GM19035 (cell line): Measurements from ENCODE around the gene GSTM4.
"Not testable (repeated sequence)": the region's sequence is repeated elsewhere in the genome, so short reads cannot be mapped to it uniquely, and the experiment has no call there.

Source experiments
- ATAC-seq: cut with Tn5 transposase; IDR thresholded peaks from one replicate; pipeline ENCODE4 v1.9.1; 2021; ENCODE audit not compliant: unreplicated experiment

GSTM4 gene

DNA sequence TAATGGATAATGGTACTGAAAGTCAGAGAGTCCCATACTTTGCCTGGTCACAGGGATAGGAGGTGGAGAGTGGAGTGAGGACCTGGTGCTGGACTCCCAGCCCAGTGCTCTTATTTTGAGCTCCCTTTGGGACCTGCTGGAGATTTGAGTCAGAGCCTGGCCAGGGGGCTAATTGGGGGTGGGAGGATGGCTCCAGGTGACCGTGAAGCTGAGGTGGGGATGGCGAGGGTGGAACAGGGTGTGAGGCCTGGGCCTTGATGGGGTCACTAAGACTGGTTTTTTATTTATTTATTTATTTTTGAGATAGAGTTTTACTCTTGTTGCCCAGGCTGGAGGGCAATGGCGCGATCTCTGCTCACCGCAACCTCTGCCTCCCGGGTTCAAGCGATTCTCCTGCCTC lies 18.5 kb upstream of the GSTM4 start:
- ATAC-seq: no peak

DNA sequence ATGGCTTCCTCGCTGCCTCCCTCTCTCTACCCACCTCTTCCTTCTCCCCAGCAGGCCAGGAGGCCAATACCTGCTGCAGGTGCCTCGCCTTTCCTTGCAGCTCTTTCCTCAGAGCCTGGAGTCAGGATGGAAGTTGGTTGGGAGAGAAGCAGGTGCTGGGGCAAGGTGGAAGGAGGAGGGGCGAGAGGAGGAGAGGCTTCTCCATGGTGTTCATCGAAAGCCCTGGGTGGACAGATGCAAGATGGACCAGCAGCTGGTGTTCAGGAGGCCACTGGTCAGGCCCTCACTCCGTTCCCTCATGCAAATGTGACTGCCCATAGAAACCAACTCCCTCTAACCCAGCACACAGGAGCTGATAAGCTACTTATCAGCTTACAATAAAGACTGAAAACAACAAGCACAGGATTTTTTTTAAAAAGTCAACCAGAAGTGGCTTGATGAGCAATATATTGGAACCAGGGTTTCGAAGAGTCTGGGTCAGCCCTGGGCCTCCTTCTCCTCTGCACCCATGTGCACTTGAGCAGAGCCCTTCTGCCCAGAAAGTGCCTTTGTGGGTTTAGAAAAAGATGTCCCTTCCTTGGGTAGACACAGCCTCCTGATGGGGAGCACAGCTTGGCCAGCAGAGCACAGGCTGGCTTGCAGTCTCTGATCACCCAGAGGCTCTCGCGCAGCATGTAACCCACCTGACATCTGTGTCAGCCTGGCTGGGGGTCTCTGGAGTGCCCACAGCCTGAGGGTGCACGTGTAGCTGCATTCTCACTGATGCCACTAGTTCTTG lies 16.6 kb upstream of the GSTM4 start:
- ATAC-seq: no peak

DNA sequence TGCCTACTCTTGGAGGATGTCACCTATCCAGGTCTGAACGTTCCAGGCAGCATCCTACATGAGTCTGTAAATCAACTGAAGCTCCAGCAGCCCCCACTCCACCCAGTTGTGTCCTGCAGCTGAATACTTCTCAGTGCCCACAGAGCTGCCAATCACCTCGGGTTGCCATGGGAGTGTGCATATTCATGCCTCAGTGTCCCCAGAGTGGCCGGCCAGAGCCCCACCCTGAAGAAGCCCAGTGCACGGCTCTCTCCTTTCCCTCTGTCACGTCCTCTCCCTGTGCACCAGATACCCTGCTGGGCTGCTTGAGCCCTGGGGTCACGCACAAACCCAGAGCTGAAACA lies 16.1 kb upstream of the GSTM4 start:
- ATAC-seq: no peak

DNA sequence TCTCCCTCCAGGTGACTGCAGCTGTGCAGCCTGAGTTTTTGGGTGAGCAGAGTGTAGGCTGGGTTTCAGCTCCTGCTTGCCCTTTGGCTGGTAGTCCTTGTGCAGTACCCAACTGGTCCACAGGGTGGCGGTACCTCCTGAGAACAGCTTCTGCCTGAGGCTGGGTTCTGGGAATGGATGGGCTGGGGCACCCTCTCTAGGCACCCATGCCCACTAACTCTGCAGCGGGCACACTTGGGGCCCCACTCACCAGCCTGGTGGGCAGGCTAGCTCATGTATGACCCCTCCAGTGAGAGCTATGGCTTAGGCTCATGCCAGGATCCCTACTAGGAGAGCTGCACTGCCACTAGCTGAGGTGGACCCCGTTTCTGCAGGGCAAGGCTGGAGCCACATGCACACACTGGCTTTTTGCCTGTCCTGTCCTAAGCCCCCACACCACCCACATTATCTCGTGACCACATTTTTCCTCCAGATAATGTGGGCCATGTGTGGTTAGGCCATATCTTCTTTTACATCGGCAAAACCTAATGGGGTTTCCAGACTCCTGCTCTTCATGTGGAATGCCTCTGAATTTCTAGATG lies 15.5 kb upstream of the GSTM4 start:
- peak; percentile 72 for ATAC-seq

DNA sequence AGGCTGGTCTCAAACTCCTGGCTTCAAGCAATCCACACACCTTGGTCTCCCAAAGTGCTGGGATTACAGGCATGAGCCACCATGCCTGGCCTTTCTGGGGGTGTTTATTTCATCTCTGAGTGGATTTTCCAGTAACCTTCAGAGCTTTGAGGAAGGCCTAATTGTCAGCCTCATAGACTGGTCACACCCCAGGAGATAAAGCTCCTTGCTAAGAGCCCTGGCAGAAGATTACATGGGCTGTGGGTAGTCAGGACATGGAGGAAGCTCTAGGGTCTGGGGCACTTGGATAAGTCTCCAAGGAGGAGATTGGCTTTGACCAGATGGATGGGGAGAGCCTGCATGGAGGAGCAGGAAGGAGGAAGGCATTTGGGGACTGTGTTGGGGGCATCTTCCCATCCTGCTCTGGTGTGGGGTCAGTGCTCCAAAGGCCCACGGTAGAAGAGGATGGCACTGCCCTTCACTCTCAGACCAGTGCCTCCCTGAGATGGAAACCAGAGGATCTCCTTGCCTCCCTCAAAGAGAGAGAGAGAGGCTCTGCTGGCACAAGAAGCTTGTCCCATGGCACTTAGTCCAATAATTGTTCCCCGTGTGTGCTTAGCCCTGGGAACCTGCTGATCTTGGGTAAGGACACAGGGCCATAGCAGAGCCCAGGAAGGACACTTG lies 14.7 kb upstream of the GSTM4 start:
- no peak for ATAC-seq

DNA sequence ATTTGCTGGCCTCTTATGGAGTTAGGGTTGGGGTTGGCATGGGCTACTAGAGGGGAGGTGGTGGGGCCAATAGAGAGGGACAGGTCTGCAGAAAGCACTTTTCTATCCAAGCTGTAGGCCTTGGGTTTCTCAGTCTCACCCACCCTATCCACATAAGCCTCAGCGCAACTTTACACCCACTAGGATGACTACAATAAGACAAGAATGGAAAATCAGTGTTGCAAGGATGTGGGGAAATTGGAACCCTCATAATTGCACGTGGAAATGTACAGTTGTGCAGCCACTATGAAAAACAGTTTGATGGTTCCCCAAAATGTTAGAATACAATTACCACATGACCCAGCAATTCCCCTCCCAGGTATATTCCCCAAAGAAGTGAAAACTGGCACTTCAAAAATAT lies 14.0 kb upstream of the GSTM4 start:
- no peak for ATAC-seq

DNA sequence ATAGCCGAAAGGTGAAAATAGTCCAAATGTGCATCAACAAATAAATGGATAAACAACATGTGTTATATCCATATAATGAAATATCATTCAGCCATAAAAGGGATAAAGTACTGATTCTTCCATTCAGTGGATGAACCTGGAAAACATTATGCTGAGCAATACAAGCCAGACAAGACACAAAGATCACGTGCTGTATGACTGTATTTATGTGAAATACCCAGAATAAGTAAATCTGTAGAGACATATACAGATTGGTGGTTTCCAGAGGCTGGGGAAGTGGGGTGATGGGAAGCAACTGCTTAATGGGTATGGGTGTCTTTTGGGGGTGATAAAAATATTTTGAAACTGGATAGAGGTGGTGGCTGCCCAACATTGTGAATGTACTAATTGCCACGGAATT lies 13.3 kb upstream of the GSTM4 start:
- ATAC-seq: no peak

DNA sequence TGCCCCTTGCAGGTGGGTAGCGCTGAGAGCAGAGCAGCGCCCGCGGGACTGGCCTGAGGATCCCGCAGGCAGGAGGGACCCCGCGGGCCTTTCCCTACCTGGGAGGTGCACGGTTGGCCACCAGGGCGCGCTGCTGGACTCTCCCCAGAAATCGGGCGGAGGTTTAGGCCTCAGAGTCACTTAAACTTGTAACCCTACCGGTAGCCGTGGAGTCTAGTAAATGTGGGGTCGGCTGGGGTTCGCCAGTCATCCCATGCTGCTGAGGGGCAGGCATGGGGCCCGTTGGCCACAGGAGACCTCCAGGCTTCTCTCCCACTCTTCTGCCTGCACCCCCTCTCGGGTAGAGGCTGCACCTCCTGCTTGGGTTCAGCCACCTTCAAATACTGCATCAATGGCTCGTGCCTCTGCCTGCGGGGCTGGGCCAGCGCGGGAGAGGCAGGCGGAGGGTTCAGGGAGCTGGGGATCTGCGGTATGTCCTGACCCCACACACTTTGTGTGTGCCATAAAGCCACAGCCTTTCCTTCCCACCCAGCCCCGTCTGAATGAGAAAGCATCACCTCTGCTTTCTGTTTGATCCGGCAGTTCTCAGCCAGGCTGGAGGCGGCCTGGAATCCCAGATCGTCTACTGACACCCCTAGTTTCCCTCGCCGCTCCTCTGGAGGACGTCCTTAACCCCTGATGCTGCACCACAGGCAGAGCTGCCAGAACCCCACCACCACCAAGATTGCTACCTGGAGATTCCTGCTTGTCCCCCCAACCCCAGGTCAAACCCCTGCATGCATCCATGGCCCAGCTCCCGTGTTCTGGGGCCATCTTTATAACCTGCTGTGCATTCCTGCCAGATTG lies 12.3 kb upstream of the GSTM4 start:
- peak; percentile 83 for ATAC-seq

DNA sequence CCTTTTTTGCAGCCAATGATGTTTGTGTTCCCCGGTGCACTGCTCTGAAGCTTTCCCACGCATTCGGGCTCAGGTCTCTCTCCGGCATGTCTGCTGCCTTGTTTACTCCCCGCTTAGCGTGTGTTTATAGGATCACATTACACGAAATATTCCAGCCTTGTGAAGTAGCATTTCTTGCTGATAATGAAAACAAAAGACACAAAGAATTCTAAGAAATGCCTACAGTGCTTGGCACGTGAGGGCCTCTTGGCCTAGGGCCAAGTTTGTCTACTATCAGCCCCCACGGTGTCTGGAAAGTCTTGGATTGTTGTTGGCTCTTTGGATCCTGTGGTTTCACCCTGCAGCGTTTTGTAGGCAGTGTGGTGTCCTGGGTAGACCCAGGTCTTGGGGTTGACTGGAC lies 11.2 kb upstream of the GSTM4 start:
- ATAC-seq: no peak

DNA sequence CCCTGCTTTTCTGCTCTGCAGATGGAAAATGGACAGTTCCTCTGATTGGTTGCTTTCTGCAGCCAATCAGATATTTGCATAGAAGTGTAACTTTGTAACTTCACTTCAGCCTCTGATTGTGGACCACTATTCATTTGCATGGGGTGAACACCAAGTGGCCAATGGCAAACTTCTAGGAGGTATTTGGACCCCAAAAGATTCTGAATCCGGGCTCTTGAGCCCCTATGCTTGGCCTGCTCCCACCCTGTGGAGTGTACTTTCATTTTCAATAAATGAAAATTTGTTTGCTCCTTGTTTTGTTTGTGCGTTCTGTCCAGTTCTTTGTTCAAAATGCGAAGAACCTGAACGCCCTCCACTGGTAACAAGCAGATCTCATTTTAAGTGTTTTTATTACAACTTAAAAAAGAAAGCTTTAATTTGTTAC lies 6.4 kb upstream of the GSTM4 start:
- no peak for ATAC-seq

DNA sequence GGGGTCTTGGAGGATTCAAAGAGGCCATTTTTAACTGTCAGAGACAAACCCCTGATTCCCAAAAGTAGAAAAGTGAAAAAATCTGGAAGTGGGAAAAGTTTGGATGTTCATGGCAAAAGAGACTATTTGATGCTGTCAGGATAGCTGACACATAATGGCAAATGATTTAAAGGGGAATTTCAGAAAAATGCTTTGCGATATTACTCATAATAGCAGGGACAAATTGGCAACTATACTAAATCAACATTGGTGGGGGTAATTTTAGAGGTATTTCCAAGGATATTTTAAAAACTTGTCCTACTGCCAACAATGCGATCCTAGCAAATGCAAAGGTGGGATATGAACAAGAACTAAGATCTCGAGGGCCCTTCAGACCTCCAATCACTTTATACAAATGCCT lies 5.3 kb upstream of the GSTM4 start:
- no peak for ATAC-seq

DNA sequence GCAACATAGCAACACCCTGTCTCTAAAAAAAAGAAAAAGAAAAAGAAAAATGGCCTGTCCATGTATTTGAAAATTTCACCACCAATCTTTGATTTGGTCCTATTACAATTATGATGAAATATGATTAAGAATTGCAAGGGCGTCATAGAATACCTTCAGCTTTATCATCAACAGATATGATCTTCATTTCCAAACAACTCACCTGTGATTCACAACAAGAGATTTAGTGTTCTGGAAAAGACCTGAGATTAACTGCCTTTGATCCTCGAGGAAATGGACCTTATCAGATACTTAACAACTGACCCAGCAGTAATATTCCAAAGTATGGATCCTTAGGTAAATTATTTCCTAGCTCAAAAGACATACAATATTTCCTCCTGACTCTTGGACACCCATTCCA lies 3.5 kb upstream of the GSTM4 start:
- no peak for ATAC-seq

DNA sequence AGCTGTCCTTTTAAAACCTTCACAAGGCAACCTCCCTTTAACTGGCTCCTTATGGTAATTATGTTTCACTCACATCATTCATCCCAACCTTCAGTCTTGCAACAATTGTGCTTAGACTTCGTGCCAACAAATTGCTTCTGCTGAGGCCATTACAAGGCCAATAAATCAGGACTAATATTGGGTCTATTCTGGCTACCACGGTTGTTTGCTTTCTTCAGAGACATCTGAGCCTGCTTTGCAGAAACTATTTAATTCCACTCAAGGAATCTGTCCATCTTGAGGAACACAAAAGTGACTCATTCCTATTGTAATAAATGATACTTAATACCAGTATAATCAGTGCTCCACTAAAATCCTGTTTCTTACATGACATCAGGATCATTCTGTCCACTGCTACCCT lies 2.6 kb upstream of the GSTM4 start:
- ATAC-seq: no peak

DNA sequence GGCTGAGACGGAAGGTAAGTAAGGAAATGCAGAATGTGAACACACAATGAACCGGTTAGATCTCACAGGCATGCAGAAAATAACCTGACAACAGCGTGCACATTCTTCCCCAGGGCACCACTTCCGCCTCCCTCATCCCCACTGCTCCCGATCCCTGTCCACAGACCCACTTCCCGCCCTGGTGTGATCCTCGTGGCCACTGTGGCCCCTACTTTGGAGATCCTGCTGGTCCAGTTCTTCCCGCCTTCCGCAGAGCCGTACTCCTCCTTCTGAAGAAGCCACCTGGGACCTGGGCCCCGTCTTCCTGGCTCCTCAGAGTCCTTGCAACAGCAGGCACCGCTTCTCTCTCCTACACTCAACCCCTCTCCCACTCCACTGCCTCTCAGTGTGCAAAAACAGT lies 1.4 kb upstream of the GSTM4 start:
- no peak for ATAC-seq

DNA sequence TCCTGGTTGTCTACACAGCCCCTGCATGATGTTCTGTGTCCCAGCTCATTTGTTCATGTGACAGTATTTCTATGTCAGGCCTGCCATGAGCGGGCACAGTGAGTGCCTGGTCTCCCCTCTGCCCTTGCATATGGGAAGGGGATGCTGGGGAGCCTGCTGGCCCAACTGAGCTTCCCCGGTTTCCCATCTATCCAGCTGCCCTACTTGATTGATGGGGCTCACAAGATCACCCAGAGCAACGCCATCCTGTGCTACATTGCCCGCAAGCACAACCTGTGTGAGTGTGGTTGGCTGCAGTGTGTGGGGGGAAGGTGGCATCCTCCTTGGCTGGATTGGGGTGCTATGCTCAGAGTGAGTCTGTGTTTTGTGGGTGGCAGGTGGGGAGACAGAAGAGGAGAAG lies 1.5 kb downstream of the GSTM4 start:
- no peak for ATAC-seq

DNA sequence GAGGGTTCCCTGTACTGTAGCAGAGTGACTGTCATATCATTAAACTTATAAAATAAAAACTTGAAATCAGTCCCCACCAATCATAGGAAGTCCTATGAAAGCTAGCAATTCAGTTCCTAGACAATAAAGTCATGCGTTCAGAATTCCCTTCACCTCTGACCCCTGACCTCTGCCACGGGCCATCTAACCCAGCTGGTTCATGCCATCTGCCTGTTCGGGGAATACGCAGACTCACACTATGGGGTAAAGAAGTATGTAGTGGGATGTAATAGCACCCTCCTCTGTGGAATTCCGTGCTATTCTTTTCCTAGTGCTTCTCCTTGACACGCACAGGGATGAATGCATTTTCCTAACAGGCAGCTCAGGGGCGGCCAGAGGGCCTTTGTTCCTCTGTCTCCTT lies 2.1 kb downstream of the GSTM4 start:
- ATAC-seq: no peak

DNA sequence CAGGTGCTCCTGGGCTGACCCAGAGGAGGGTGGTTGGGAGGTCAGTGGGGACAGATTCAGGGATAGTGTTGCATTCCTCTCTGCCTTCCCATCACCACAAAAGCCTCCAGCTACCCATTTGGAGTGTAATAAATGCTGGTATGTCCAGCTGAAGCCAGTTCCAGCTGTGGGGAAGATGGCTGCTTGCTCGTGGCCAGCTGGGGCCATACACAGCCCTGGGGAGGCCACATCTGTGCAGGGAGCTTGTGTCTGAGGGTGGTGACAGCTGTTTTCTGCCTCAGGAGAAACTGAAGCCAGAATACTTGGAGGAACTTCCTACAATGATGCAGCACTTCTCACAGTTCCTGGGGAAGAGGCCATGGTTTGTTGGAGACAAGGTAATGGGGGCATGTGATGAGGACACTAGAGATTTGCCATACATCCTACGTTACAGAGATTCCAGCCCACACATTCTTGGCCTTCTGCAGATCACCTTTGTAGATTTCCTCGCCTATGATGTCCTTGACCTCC lies 2.7 kb downstream of the GSTM4 start:
- ATAC-seq: no peak

DNA sequence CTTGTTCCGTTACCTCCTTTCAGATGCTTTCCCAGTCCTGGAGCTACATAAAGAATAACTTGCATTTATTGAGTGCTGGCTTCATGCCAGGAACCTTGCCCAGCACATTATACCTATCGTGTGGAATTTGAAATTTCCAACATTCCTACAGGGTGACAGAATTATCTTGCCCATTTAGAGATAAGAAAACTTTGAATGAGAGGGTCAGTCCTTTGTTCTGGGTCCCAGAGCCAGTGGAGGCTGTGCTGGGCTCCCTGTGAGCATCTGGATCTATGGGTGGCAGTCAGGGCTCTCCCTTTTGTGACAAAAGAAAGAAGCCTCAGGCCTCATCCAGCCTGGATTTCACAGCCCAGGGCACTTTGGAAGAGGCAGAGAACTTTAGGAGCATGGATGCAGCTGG lies 3.2 kb downstream of the GSTM4 start:
- ATAC-seq: no peak

DNA sequence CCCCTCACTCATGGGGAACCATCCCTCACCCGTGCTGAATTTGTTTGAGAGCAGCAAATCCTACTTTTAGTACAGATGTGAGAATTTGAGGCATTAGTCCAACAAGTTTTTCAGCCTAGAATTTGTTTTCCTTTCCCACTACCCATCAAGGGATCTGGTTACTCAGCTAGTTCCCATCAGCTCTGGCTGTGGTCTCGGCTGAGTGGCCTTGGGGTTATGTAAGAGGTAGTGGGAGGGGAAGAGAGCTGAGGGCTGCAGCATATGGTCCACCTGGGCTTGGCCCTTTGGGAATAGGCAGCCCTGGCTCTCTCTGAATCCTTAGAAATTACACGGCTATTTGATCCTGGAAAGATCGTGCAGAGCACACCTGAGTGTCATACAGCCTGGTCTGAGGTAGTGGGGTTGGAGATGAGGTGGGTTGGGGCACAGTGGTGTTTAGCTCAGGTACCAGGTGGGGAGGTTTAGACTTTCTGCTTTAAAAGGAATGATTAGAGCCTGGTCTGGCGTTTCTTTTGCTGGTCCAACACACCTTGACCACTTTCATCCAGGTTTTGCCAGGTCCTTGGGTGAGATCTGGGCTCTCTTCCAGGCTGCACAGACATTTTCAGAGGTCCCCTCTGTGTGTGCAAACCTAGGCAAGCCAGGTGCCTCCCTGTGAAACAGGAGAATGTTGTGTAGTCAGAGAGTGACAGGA lies 4.2 kb downstream of the GSTM4 start:
- ATAC-seq: no peak

DNA sequence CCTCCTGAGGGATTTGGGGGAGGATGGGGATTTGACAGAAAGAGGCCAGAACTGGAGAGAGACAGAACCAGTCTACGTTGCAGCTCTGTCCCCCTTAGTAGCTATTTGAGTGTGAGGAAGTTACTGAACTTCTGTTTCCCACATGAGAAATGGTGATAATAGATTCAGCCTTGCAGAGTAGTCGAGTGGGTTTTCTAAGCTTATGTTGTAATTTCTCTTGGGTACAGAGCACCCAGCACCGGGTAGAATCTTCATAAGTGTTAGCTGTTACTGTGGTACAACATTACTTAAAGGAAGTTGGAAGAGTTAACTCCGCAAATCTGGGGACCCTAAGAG lies 4.8 kb downstream of the GSTM4 start:
- not testable (repeated sequence) for ATAC-seq

DNA sequence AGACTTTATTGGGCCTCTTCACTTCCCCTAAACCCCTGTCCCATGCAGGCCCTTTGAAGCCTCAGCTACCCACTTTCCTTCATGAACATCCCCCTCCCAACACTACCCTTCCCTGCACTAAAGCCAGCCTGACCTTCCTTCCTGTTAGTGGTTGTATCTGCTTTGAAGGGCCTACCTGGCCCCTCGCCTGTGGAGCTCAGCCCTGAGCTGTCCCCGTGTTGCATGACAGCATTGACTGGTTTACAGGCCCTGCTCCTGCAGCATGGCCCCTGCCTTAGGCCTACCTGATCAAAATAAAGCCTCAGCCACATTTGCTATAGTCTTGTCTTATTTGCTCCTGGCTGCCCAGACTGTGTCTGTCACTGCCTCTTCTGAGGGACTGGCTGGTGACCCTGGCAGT lies 5.5 kb downstream of the GSTM4 start:
- no peak for ATAC-seq
